ENCODE measurements around the gene ADRM1. TPM values are rescaled to one million over a fixed set of nuclear protein-coding genes. Genes with fewer than 3 reads are reported as not detected.

Gene ADRM1
- total RNA-seq, 4 donors from 2014 or later = 127 to 184 (median 173) TPM

- no peaks in the 10 kb centered on the region for H3K27me3 ChIP-seq
- peak; percentile 97 for DNase-seq (ENCODE audit: extremely low spot score)
- H3K36me3 ChIP-seq = peaks cover 9 to 47% (median 41%) of the 10 kb centered on the region in 4 donors
- peak overlapping the region; percentile 77 to 99 (median 86) for H3K4me3 ChIP-seq
- peak; percentile 74 to 77 for TF ChIP-seq POLR2AphosphoS5 (IDR thresholded peaks at IDR 0.05)
- no peak for TF ChIP-seq EP300 (IDR thresholded peaks at IDR 0.05)
- peak; percentile 80 to 93 (median 93) for TF ChIP-seq CTCF (IDR thresholded peaks at IDR 0.05)
- no peak for TF ChIP-seq POLR2A (IDR thresholded peaks at IDR 0.05; ENCODE audit: low read depth)
- H3K9me3 ChIP-seq = no peaks in the 10 kb centered on the region
- 7% methylated on average over 17 of the region's 24 CpGs for WGBS
- H3K27ac ChIP-seq (replicated peaks in 1 of 4) = peak overlapping the region; percentile 95 to 99 (median 98)
- H3K4me1 ChIP-seq = peaks cover 27 to 47% (median 38%) of the 10 kb centered on the region in 4 donors
- intact Hi-C loops (cut with DNase I) = loop anchor here (2.0 kb wide), 2 partner anchors 51 to 83 kb away; no protein-coding TSS in a partner anchor
Measured at GRCh38 chr20:62301773-62302340, 940 bp upstream of the ADRM1 start.

GRCh38 chr20:62303062-62303339 lies 204 bp downstream of the ADRM1 start:
- no peaks in the 10 kb centered on the region for H3K27me3 ChIP-seq
- no peaks in the 10 kb centered on the region for H3K9me3 ChIP-seq
- DNase-seq (ENCODE audit: extremely low spot score) = no peak
- WGBS = 6% methylated on average over 8 of the region's 39 CpGs
- intact Hi-C loops (cut with DNase I) = loop anchor here (2.0 kb wide), 1 partner anchor 50 kb away; no protein-coding TSS in a partner anchor
- TF ChIP-seq POLR2A (IDR thresholded peaks at IDR 0.05; ENCODE audit: low read depth) = no peak
- no peak for TF ChIP-seq EP300 (IDR thresholded peaks at IDR 0.05)
- TF ChIP-seq POLR2AphosphoS5 (IDR thresholded peaks at IDR 0.05) = no peak
- TF ChIP-seq CTCF (IDR thresholded peaks at IDR 0.05) = no peak
- peaks cover 27 to 54% (median 41%) of the 10 kb centered on the region in 4 donors for H3K4me1 ChIP-seq
- H3K4me3 ChIP-seq = peak overlapping the region; percentile 77 to 99 (median 86)
- H3K27ac ChIP-seq (replicated peaks in 1 of 4) = peak overlapping the region; percentile 95 to 99 (median 98)
- H3K36me3 ChIP-seq = peaks cover 20 to 50% (median 44%) of the 10 kb centered on the region in 4 donors

GRCh38 chr20:62303340-62304226 lies 786 bp downstream of the ADRM1 start:
- peaks cover 26 to 55% (median 48%) of the 10 kb centered on the region in 4 donors for H3K36me3 ChIP-seq
- no peaks in the 10 kb centered on the region for H3K9me3 ChIP-seq
- intact Hi-C loops (cut with DNase I) = loop anchor here (2.0 kb wide), 1 partner anchor 49 kb away; no protein-coding TSS in a partner anchor
- DNase-seq (ENCODE audit: extremely low spot score) = no peak
- TF ChIP-seq CTCF (IDR thresholded peaks at IDR 0.05) = no peak
- no peak for TF ChIP-seq POLR2AphosphoS5 (IDR thresholded peaks at IDR 0.05)
- no peak for TF ChIP-seq EP300 (IDR thresholded peaks at IDR 0.05)
- TF ChIP-seq POLR2A (IDR thresholded peaks at IDR 0.05; ENCODE audit: low read depth) = no peak
- peak overlapping the region; percentile 77 to 99 (median 86) for H3K4me3 ChIP-seq
- H3K4me1 ChIP-seq = peaks cover 27 to 54% (median 42%) of the 10 kb centered on the region in 4 donors
- WGBS = 6% methylated on average over 26 of the region's 66 CpGs
- H3K27me3 ChIP-seq = no peaks in the 10 kb centered on the region
- H3K27ac ChIP-seq (replicated peaks in 1 of 4) = peak overlapping the region; percentile 95 to 99 (median 98)

DNA sequence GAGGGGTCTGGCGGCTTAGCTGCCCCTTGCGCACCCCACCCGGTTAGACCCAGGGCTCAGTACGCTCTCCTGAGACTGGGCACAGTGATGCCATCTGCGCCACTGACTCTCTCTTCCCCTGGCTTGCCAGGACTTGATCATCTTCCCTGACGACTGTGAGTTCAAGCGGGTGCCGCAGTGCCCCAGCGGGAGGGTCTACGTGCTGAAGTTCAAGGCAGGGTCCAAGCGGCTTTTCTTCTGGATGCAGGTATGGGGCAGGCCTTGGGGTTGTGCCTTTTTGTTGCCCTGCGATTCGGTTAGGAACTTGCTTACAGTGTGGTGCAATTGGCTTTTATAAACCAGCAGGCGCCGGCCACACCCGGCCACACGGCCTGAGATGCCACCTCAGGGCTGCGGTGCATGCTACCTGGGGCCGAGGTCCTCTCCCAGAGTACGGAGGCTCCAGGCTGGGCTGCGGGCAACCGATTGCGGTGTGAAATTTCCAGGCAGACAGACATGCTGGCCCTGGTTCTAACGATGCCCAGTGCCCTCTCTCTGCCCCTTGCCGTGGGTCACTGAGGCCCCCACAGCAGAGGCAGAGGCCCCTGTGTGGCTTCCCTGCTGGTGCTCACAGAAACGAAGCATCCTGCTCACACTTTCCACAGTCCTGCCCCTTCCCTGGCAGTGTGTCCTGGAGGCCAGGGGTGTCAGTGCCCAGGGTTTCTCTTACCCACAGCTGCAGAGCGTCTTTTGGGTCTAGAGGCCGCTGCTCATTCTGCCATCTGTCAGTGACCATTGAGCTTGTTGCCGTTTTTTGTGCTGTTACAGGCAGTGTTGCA lies 1.7 kb downstream of the ADRM1 start:
- Histone ChIP-seq H3K4me1 (peaks cover 27 to 54% (median 42%) of the 10 kb centered on the region in 4 donors), H3K4me3 (peak overlapping the region; percentile 77 to 99 (median 86)), H3K27me3 (no peaks in the 10 kb centered on the region), H3K9me3 (no peaks in the 10 kb centered on the region), H3K36me3 (peaks cover 29 to 60% (median 55%) of the 10 kb centered on the region in 4 donors), H3K27ac (replicated peaks in 1 of 4) (peak overlapping the region; percentile 95 to 99 (median 98))
- WGBS = 70% methylated on average over 26 of the region's 29 CpGs
- intact Hi-C loops (cut with DNase I) = no loop called here
- DNase-seq (ENCODE audit: extremely low spot score) = no peak
- TF ChIP-seq POLR2AphosphoS5 (IDR thresholded peaks at IDR 0.05) (no peak), POLR2A (IDR thresholded peaks at IDR 0.05; ENCODE audit: low read depth) (no peak), CTCF (IDR thresholded peaks at IDR 0.05) (no peak), EP300 (IDR thresholded peaks at IDR 0.05) (no peak)

Measured in esophagus muscularis mucosa (tissue), 4 donors.